DND-41 (cell line): ENCODE results near the gene INTS1.

Experiments used
- EZH2 ChIP-seq: IDR thresholded peaks from 3 replicates; pipeline ENCODE4 v1.6.1; 2012; ENCODE audit warnings: borderline replicate concordance, low read depth, mild to moderate bottlenecking, moderate library complexity, low read length, inconsistent platforms; ENCODE audit not compliant: severe bottlenecking
- TF ChIP-seq, protein P1 (sequence below): IDR thresholded peaks from 2 replicates; pipeline ENCODE4 v1.5.1; 2012; ENCODE audit warnings: borderline replicate concordance, low read length, moderate library complexity, mild to moderate bottlenecking; ENCODE audit not compliant: poor library complexity, severe bottlenecking; ENCODE audit errors: extremely low read depth

DNA sequence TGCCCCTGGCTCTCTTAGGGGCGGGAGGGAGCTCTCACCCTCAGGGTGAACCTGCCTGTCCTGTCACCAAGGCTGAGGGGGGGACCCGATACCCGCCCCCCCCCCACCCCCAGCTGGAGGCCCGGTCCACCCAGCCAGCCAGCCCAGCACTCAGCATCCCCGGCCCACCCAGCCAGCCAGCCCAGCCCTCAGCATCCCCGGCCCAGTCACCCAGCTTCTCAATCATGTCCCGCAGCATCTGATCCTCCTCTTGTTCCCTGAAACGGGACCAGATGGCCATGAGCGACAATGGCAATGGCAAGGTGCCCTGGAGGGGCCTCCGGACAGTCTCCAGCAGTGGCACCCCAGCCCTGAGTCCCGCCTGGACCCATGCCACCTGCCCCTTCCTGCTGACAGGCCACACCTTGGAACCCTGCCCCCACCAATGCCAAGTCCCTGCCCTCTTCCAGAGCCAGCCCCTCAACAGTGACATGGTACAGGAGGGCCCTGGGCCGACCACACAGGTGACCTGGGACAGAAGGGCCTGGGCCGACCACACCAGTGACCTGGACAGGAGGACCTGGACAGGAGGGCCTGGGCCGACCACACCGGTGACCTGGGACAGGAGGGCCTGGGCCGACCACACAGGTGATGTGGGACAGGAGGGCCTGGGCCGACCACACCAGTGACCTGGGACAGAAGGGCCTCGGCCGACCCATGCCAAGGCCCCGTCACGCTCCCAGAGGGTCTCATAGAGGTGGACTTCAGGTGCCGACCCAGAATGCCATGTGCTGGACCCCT is 69.1 kb downstream of the INTS1 start:
- TF ChIP-seq, protein P1, sequence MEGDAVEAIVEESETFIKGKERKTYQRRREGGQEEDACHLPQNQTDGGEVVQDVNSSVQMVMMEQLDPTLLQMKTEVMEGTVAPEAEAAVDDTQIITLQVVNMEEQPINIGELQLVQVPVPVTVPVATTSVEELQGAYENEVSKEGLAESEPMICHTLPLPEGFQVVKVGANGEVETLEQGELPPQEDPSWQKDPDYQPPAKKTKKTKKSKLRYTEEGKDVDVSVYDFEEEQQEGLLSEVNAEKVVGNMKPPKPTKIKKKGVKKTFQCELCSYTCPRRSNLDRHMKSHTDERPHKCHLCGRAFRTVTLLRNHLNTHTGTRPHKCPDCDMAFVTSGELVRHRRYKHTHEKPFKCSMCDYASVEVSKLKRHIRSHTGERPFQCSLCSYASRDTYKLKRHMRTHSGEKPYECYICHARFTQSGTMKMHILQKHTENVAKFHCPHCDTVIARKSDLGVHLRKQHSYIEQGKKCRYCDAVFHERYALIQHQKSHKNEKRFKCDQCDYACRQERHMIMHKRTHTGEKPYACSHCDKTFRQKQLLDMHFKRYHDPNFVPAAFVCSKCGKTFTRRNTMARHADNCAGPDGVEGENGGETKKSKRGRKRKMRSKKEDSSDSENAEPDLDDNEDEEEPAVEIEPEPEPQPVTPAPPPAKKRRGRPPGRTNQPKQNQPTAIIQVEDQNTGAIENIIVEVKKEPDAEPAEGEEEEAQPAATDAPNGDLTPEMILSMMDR = no peak
- no peak for TF ChIP-seq EZH2
